K562 (cell line): ENCODE measurements around the gene CDHR2. TPM values are rescaled to one million over a fixed set of nuclear protein-coding genes. Genes with fewer than 3 reads are reported as not detected.

Experiments
- ATAC-seq: fragments of 200-7000 bp; cut with Tn5 transposase; 3 replicates; pipeline ENCODE4 v1.9.1; 2020; ENCODE audit warnings: moderate library complexity
- BruUV-seq: library from RNA; stranded (reverse); fragments of 400-500 nt; replicated peaks from 2 replicates; lab custom pipeline; 2021; lab: Mats Ljungman, UMichigan
- CTCF ChIA-PET: fragments of 300-600 bp; formaldehyde crosslinking; extraction: SDS; loops from one replicate; lab custom pipeline; 2021; ENCODE audit warnings: low intra/inter-chr PET ratio; lab: Yijun Ruan, JAX
- POLR2A ChIA-PET: fragments of 300-600, 350-650 bp; sonication (Branson Sonifier 250); formaldehyde crosslinking; extraction: SDS; loops from one replicate; lab custom pipeline; 2021; ENCODE audit warnings: antibody characterized with exemption, inconsistent platforms; lab: Yijun Ruan, JAX
- DNase-seq, 4 experiments: peaks; one replicate each; pipeline versions ENCODE4 v3.0.0 to v3.0.0-alpha.2; 2011 to 2018; ENCODE audit warnings: low spot score in 3 of 4, mixed read lengths in 3 of 4; ENCODE audit errors: extremely low read depth in 1 of 4
- FAIRE-seq: peaks from 2 replicates; lab custom pipeline; 2011; peaks lifted over from hg19 to GRCh38; lab: Jason Lieb, UNC
- H2AFZ ChIP-seq: 2 replicates; pipeline ENCODE4 v1.6.0; 2011; ENCODE audit warnings: low read depth, low read length, control low read depth, inconsistent platforms
- H3K27ac ChIP-seq: fragments of 200-600 bp; 3 replicates; pipeline ENCODE4 v1.8.0; 2011; ENCODE audit warnings: low read depth, mild to moderate bottlenecking, control low read depth, inconsistent platforms, low read length, moderate library complexity, mixed read lengths; ENCODE audit errors: extremely low read depth
- H3K27me3 ChIP-seq, 2 experiments: fragments of 300-600 bp in 1 of 2; 2 replicates in 1 of 2; 3 replicates in 1 of 2; pipeline versions ENCODE4 v1.6.0 to v1.8.0; 2011; ENCODE audit warnings: inconsistent platforms in 2 of 2, low read length in 2 of 2, mild to moderate bottlenecking in 1 of 2, mixed read lengths in 1 of 2, moderate library complexity in 1 of 2; ENCODE audit not compliant: control insufficient read depth in 2 of 2, insufficient read depth in 2 of 2
- H3K36me3 ChIP-seq: fragments of 300-600 bp; 3 replicates; pipeline ENCODE4 v1.8.0; 2011; ENCODE audit warnings: mild to moderate bottlenecking, low read length, inconsistent platforms; ENCODE audit not compliant: control insufficient read depth, insufficient read depth
- H3K4me1 ChIP-seq, 2 experiments: fragments of 200-600 bp in 1 of 2; replicated peaks in 1 of 2; 2 replicates in 1 of 2; 3 replicates in 1 of 2; pipeline versions ENCODE4 v1.5.1 to v1.8.0; 2011; ENCODE audit warnings: inconsistent platforms in 2 of 2, low read length in 2 of 2, mild to moderate bottlenecking in 1 of 2, mixed read lengths in 1 of 2, moderate library complexity in 1 of 2; ENCODE audit not compliant: control insufficient read depth in 2 of 2, insufficient read depth in 2 of 2
- H3K4me2 ChIP-seq: 2 replicates; pipeline ENCODE4 v1.6.1; 2011; ENCODE audit warnings: low read length, control low read depth, inconsistent platforms, mixed read lengths; ENCODE audit not compliant: insufficient read depth
- H3K4me3 ChIP-seq: fragments of 200-600 bp; sonication (generic), shearing (Covaris generic); 2 replicates; pipeline ENCODE4 v1.5.1; 2016; ENCODE audit warnings: control low read depth, inconsistent platforms
- H3K79me2 ChIP-seq: fragments of 200-600 bp; 3 replicates; pipeline ENCODE4 v1.8.0; 2011; ENCODE audit warnings: low read length, inconsistent platforms; ENCODE audit not compliant: control insufficient read depth, insufficient read depth
- H3K9ac ChIP-seq, 2 experiments: 2 replicates each; pipeline versions ENCODE4 v1.6.0 to v1.6.1; 2011; ENCODE audit warnings: low read depth in 2 of 2, low read length in 2 of 2, control low read depth in 1 of 2, inconsistent platforms in 1 of 2, mild to moderate bottlenecking in 1 of 2, mixed read lengths in 1 of 2; ENCODE audit not compliant: insufficient read depth in 1 of 2
- H3K9me1 ChIP-seq: one replicate; pipeline ENCODE4 v1.6.0; 2011; ENCODE audit warnings: inconsistent platforms, mild to moderate bottlenecking, low read length, moderate library complexity; ENCODE audit not compliant: control insufficient read depth, insufficient read depth
- H3K9me3 ChIP-seq: replicated peaks from 2 replicates; pipeline ENCODE4 v1.5.1; 2011; ENCODE audit warnings: low read depth, low read length, inconsistent platforms; ENCODE audit not compliant: control insufficient read depth, insufficient read depth
- H4K20me1 ChIP-seq: replicated peaks from 2 replicates; pipeline ENCODE4 v1.6.1; 2011; ENCODE audit warnings: low read length, inconsistent platforms, mixed read lengths; ENCODE audit not compliant: control insufficient read depth, insufficient read depth
- AFF1 ChIP-seq, 2 experiments: fragments of 450-650 bp; IDR thresholded peaks; 2 replicates each; pipeline ENCODE4 v1.6.1; 2018; ENCODE audit warnings: mild to moderate bottlenecking in 2 of 2, low read depth in 1 of 2; ENCODE audit not compliant: partially characterized antibody in 2 of 2
- CBFA2T2 ChIP-seq: fragments of 450-650 bp; conservative IDR thresholded peaks from 2 replicates; pipeline ENCODE4 v1.6.1; 2017; ENCODE audit warnings: mild to moderate bottlenecking
- EHMT2 ChIP-seq: fragments of 450-650 bp; IDR thresholded peaks from 2 replicates; pipeline ENCODE4 v1.6.1; 2018; ENCODE audit warnings: antibody characterized with exemption
- KAT8 ChIP-seq: fragments of 450-650 bp; IDR thresholded peaks from 2 replicates; pipeline ENCODE4 v1.6.1; 2016; ENCODE audit warnings: low read depth, mild to moderate bottlenecking
- MTA1 ChIP-seq: fragments of 450-650 bp; IDR thresholded peaks from 2 replicates; pipeline ENCODE4 v1.6.1; 2017; ENCODE audit warnings: borderline replicate concordance
- PCBP2 ChIP-seq: fragments of 200-400 bp; formaldehyde crosslinking; IDR thresholded peaks from 2 replicates; pipeline ENCODE4 v1.6.1; 2018; ENCODE audit warnings: low read length, low read depth, mild to moderate bottlenecking, moderate library complexity; ENCODE audit not compliant: poor library complexity, severe bottlenecking
- POLR2AphosphoS5 ChIP-seq: IDR thresholded peaks from 2 replicates; pipeline ENCODE4 v1.6.1; 2011; ENCODE audit warnings: mild to moderate bottlenecking, low read depth, low read length, moderate library complexity; ENCODE audit not compliant: control insufficient read depth, insufficient read depth
- ZBTB12 ChIP-seq: fragments of 250-450 bp; sonication (Bioruptor Pico); IDR thresholded peaks from 2 replicates; pipeline ENCODE4 v1.4.0; 2020
- ZNF347 ChIP-seq: fragments of 450-650 bp; formaldehyde crosslinking; IDR thresholded peaks from 2 replicates; pipeline ENCODE4 v1.4.0; 2020; ENCODE audit warnings: low read depth, mild to moderate bottlenecking, moderate library complexity
- ZNF586 ChIP-seq: fragments of 450-650 bp; formaldehyde crosslinking; conservative IDR thresholded peaks from 2 replicates; pipeline ENCODE4 v1.4.0; 2020; ENCODE audit warnings: mild to moderate bottlenecking, moderate library complexity
- ZZZ3 ChIP-seq: fragments of 450-650 bp; IDR thresholded peaks from 2 replicates; pipeline ENCODE4 v1.6.1; 2016; ENCODE audit warnings: antibody characterized with exemption, mild to moderate bottlenecking, moderate library complexity
- WGBS: fragments of 100-300 bp; shearing (Covaris generic); methylation state at CpG from one replicate; pipeline ENCODE4 v1.1.6; 2016; ENCODE audit warnings: low coverage, mixed read lengths; ENCODE audit not compliant: insufficient coverage; ENCODE audit errors: missing lambda C conversion rate; 5-methylcytosine and 5-hydroxymethylcytosine counted together
- in situ Hi-C: fragments of 300-500 bp; cut with MboI; formaldehyde crosslinking; loops from 4 replicates; pipeline ENCODE4 v1.15.0; 2018; ENCODE audit warnings: inconsistent platforms, mixed read lengths
- intact Hi-C: fragments of 100-400 bp; cut with micrococcal nuclease; formaldehyde crosslinking; loops from 2 replicates; pipeline ENCODE4 v1.14.2; 2022
- polyA plus RNA-seq, 8 experiments: library from polyadenylated mRNA; depleted of rRNA in 4 of 8; stranded (reverse) in 5 of 8; unstranded in 3 of 8; fragments of >200 nt; fragmentation: Nextera tagmentation in 2 of 8; fragmentation: Illumina TruSeq in 1 of 8; extraction: Ambion mirVana in 2 of 8; extraction: Trizol in 1 of 8; gene quantifications; 2 replicates each; pipeline versions ENCODE4 v1.2.1 to v1.2.3, GENCODE V29; 2011 to 2014; ENCODE audit warnings: inconsistent platforms in 1 of 8, missing spikeins in 1 of 8
- total RNA-seq, 7 experiments: library from RNA; depleted of rRNA in 6 of 7; stranded (reverse); fragments of >200 nt in 6 of 7; fragmentation: Illumina TruSeq in 2 of 7; extraction: Trizol in 2 of 7; gene quantifications; 2 replicates each; pipeline versions ENCODE4 v1.2.1 to v1.2.3, GENCODE V29; 2011 to 2021; ENCODE audit warnings: low replicate concordance in 1 of 7
- TF ChIP-seq, protein P1 (sequence below): sonication (generic); formaldehyde crosslinking; IDR thresholded peaks from 2 replicates; pipeline ENCODE4 v1.9.0; 2022; ENCODE audit warnings: mild to moderate bottlenecking, missing genetic modification reagents
- TF ChIP-seq, protein P2 (sequence below), 2 experiments: fragments of 250-450 bp in 1 of 2; fragments of 450-650 bp in 1 of 2; sonication (Bioruptor Pico) in 1 of 2; IDR thresholded peaks; 2 replicates each; pipeline versions ENCODE4 v1.6.1 to v1.8.0; 2016 to 2021; ENCODE audit warnings: mild to moderate bottlenecking in 2 of 2, moderate library complexity in 2 of 2, missing compliant biosample characterization in 1 of 2, missing genetic modification characterization in 1 of 2
- TF ChIP-seq, protein P3 (sequence below): sonication (generic); formaldehyde crosslinking; IDR thresholded peaks from 2 replicates; pipeline ENCODE4 v1.8.1; 2023; ENCODE audit warnings: mild to moderate bottlenecking, missing genetic modification reagents

Gene CDHR2
- total and polyA plus RNA-seq, 9 of the 15 experiments (the other 6 are each of a cell fraction or from before 2014, with no cell fraction given), result 0.01 to 0.62 (median 0.09) TPM; not detected in 2

- Histone ChIP-seq H3K4me3 (no peak overlapping the region), H3K36me3 (peaks cover 3% of the 10 kb centered on the region; the same call in 2 of the 3 replicates), H3K9me1 (peaks cover 9% of the 10 kb centered on the region), H3K27ac (no peak overlapping the region), H3K9me3 (no peaks in the 10 kb centered on the region), H4K20me1 (peaks cover 34% of the 10 kb centered on the region), H3K4me2 (no peak overlapping the region), H3K79me2 (peaks cover 2% of the 10 kb centered on the region; the same call in 1 of the 3 replicates), H3K4me1 (peaks cover 23 to 30% of the 10 kb centered on the region in 2 experiments; a peak in 4 of 5 replicates), H2AFZ (no peak overlapping the region), H3K9ac (peak overlapping the region in 1 of 2 experiments; percentile 90; a peak in 1 of 4 replicates), H3K27me3 (peaks cover 0 to 6% of the 10 kb centered on the region in 2 experiments; a peak in 1 of 5 replicates)
- ChIA-PET POLR2A (interaction anchor here (0.6 to 0.9 kb wide), 3 partner anchors 12 to 45 kb away, joined by 3 to 4 read pairs (median 3); no protein-coding TSS in a partner anchor), CTCF (no interaction called here)
- BruUV-seq, result TSS peak; percentile 50
- FAIRE-seq, result no peak
- in situ Hi-C loops, result no loop called here
- 72% methylated on average over 4 of the region's 4 CpGs for WGBS
- no peak for DNase-seq
- intact Hi-C loops, result no loop called here
- ATAC-seq, result no peak
- TF ChIP-seq CBFA2T2 (no peak), ZNF347 (CRISPR knock-in tag) (no peak), ZBTB12 (CRISPR knock-in tag) (no peak), ZZZ3 (no peak), PCBP2 (no peak), MTA1 (no peak), AFF1 (IDR thresholded peaks at IDR 0.05; ENCODE audit: low read depth in 1 of 2, partially characterized antibody in 2 of 2) (no peak), POLR2AphosphoS5 (no peak), ZNF586 (CRISPR knock-in tag) (no peak), KAT8 (no peak), EHMT2 (no peak)
- TF ChIP-seq, protein P1, sequence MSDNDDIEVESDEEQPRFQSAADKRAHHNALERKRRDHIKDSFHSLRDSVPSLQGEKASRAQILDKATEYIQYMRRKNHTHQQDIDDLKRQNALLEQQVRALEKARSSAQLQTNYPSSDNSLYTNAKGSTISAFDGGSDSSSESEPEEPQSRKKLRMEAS (CRISPR knock-in tag), result no peak
- TF ChIP-seq, protein P2, sequence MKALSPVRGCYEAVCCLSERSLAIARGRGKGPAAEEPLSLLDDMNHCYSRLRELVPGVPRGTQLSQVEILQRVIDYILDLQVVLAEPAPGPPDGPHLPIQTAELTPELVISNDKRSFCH (CRISPR knock-in tag; IDR thresholded peaks at IDR 0.05), result no peak
- TF ChIP-seq, protein P2 (tag; IDR thresholded peaks at IDR 0.05), result no peak
- TF ChIP-seq, protein P3, sequence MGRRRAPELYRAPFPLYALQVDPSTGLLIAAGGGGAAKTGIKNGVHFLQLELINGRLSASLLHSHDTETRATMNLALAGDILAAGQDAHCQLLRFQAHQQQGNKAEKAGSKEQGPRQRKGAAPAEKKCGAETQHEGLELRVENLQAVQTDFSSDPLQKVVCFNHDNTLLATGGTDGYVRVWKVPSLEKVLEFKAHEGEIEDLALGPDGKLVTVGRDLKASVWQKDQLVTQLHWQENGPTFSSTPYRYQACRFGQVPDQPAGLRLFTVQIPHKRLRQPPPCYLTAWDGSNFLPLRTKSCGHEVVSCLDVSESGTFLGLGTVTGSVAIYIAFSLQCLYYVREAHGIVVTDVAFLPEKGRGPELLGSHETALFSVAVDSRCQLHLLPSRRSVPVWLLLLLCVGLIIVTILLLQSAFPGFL, result no peak
These were observed 59.1 kb downstream of the CDHR2 start for GRCh38 chr5:176608142-176608705.
